ENCODE results near the gene SLC36A1. TPM values are rescaled to one million over a fixed set of nuclear protein-coding genes. Genes with fewer than 3 reads are reported as not detected.
A peak's percentile ranks its signal among the peaks of the same experiment; 100 is the strongest.

SLC36A1 gene
- 41.1 TPM for polyA plus RNA-seq
- long read RNA-seq, donor 1, full-length matches to known transcripts, result 5 of 5 reads
- long read RNA-seq, donor 1, partial matches to known transcripts, result 0 of 5 reads
- long read RNA-seq, donor 1, other reads (novel, unspliced or antisense), result 0 of 5 reads
- long read RNA-seq, donor 2, full-length matches to known transcripts, result 6 of 6 reads
- long read RNA-seq, donor 2, partial matches to known transcripts, result 0 of 6 reads
- long read RNA-seq, donor 2, other reads (novel, unspliced or antisense), result 0 of 6 reads
- long read RNA-seq, donor 3, full-length matches to known transcripts, result 3 of 3 reads
- long read RNA-seq, donor 3, partial matches to known transcripts, result 0 of 3 reads
- long read RNA-seq, donor 3, other reads (novel, unspliced or antisense), result 0 of 3 reads
- long read RNA-seq, donor 4, result 0 reads
- long read RNA-seq, donor 5, full-length matches to known transcripts, result 3 of 3 reads
- long read RNA-seq, donor 5, partial matches to known transcripts, result 0 of 3 reads
- long read RNA-seq, donor 5, other reads (novel, unspliced or antisense), result 0 of 3 reads
- long read RNA-seq, donor 6, full-length matches to known transcripts, result 5 of 5 reads
- long read RNA-seq, donor 6, partial matches to known transcripts, result 0 of 5 reads
- long read RNA-seq, donor 6, other reads (novel, unspliced or antisense), result 0 of 5 reads
- long read RNA-seq, donor 7, full-length matches to known transcripts, result 2 of 2 reads
- long read RNA-seq, donor 7, partial matches to known transcripts, result 0 of 2 reads
- long read RNA-seq, donor 7, other reads (novel, unspliced or antisense), result 0 of 2 reads
- long read RNA-seq, donor 8, full-length matches to known transcripts, result 2 of 7 reads
- long read RNA-seq, donor 8, partial matches to known transcripts, result 5 of 7 reads
- long read RNA-seq, donor 8, other reads (novel, unspliced or antisense), result 0 of 7 reads
- long read RNA-seq, donor 9, full-length matches to known transcripts, result 1 of 1 reads
- long read RNA-seq, donor 9, partial matches to known transcripts, result 0 of 1 reads
- long read RNA-seq, donor 9, other reads (novel, unspliced or antisense), result 0 of 1 reads
- long read RNA-seq, donor 10, full-length matches to known transcripts, result 2 of 2 reads
- long read RNA-seq, donor 10, partial matches to known transcripts, result 0 of 2 reads
- long read RNA-seq, donor 10, other reads (novel, unspliced or antisense), result 0 of 2 reads
- long read RNA-seq, donor 11, full-length matches to known transcripts, result 3 of 3 reads
- long read RNA-seq, donor 11, partial matches to known transcripts, result 0 of 3 reads
- long read RNA-seq, donor 11, other reads (novel, unspliced or antisense), result 0 of 3 reads

DNA sequence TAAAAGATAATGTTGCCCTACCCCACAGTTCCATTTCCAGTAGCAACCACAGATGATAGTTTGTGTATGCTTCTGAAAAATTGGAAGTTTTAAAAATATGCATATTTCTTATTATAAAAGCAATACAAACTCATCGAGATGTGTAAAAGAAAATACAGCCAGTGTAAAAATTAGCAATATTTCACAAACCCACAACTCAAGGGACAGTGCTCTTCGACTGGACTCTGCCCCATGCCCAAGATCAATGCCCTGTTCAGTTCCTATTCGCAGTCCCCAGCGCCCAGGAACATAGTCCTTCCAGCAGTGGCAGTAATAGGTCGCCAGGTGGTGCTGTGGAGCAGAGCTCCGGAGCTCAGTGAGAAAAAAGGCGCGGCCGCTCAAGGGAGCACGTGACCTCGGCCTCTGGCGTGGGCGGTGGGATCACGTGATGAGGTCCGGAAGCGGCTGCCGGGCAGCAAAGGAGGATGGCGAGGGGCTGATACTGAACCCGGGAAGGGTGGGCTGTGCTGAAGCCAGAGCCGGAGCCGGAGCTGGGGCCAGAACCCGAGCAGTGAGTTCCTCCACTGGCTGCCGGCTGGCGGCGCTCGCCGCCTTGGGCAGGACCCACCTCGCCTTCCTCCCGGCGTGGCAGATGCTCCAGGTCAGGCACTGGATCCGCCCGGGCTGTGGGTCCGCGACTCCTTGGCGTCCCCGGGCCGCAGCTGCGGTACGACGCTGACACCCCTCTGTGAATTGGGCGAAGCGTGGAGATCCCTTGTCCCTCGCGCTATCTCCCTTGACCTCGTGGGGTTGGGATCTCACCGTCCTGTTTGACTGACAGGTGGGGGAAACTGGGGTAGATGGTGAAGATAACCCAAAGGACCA lies at the start of gene SLC36A1:
TSS of gene SLC36A1 (plus strand) at position 430 of the 864 bp plus-strand sequence. CDS start 11,190 bp downstream, outside the sequence.
- H3K27ac ChIP-seq (ENCODE audit: low read length), result peak within 1 kb of the TSS; percentile 36

GRCh38 chr5:151405334-151406160 lies 41.9 kb upstream of the SLC36A1 start:
- no peak overlapping the region for H3K4me3 ChIP-seq (ENCODE audit: low read length)
- no peak for DNase-seq
- no CpG with 5 or more reads among the region's 4 CpGs for WGBS (ENCODE audit: insufficient coverage, low lambda C conversion rate)
- no peak overlapping the region for H3K27ac ChIP-seq (ENCODE audit: low read length)
- H3K27me3 ChIP-seq (ENCODE audit: control insufficient read depth, insufficient read depth, low read length), result no peaks in the 10 kb centered on the region
- H3K36me3 ChIP-seq (ENCODE audit: control insufficient read depth, insufficient read depth, low read length), result no peaks in the 10 kb centered on the region
- no peaks in the 10 kb centered on the region for H3K9me3 ChIP-seq (ENCODE audit: control insufficient read depth, low read depth, low read length)
- H3K4me1 ChIP-seq (ENCODE audit: control insufficient read depth, insufficient read depth, low read length), result no peaks in the 10 kb centered on the region

More for the DNA sequence above, at the start of gene SLC36A1:
- Histone ChIP-seq H3K36me3 (ENCODE audit: control insufficient read depth, insufficient read depth, low read length) (no peaks in the 10 kb centered on the region), H3K4me1 (ENCODE audit: control insufficient read depth, insufficient read depth, low read length) (peaks cover 31% of the 10 kb centered on the region), H3K9me3 (ENCODE audit: control insufficient read depth, low read depth, low read length) (no peaks in the 10 kb centered on the region), H3K27me3 (ENCODE audit: control insufficient read depth, insufficient read depth, low read length) (no peaks in the 10 kb centered on the region), H3K4me3 (ENCODE audit: low read length) (peak within 1 kb of the TSS; percentile 88)
- DNase-seq, result peak; percentile 89 to 93
- WGBS (ENCODE audit: insufficient coverage, low lambda C conversion rate), result 0% methylated on average over 1 of the region's 46 CpGs

DNA sequence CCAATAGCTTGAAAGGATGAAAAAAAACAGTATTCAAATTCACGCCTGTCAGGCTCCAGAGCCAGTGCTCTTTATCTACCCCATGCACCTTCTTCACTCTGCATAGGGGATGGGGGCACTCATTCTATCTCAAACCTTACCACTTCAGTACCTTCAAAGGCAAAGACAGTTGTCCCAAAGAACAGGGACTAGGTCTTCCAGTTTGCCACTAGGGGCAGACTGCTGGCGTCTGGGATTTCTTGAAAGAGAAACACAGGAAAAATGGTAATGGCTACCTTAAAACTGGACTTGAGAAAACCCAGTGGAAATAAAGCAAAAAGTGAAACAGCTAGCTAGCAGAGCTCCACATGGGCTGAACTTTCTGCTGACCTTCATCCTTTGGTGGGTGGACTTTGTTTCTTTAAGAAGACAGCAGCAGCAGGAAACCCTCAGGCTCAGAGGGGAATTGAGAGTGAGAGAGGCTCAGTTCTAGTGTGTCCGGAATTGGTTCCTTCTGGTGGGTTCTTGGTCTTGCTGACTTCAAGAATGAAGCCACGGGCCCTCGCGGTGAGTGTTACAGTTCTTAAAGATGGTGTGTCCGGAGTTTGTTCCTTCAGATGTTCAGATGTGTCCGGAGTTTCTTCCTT lies 41.0 kb upstream of the SLC36A1 start:
- WGBS (ENCODE audit: insufficient coverage, low lambda C conversion rate), result no CpG with 5 or more reads among the region's 8 CpGs
- no peak for DNase-seq
- H3K27me3 ChIP-seq (ENCODE audit: control insufficient read depth, insufficient read depth, low read length), result no peaks in the 10 kb centered on the region
- no peaks in the 10 kb centered on the region for H3K4me1 ChIP-seq (ENCODE audit: control insufficient read depth, insufficient read depth, low read length)
- no peaks in the 10 kb centered on the region for H3K36me3 ChIP-seq (ENCODE audit: control insufficient read depth, insufficient read depth, low read length)
- no peak overlapping the region for H3K4me3 ChIP-seq (ENCODE audit: low read length)
- H3K9me3 ChIP-seq (ENCODE audit: control insufficient read depth, low read depth, low read length), result no peaks in the 10 kb centered on the region
- H3K27ac ChIP-seq (ENCODE audit: low read length), result no peak overlapping the region

- no peak overlapping the region for H3K27ac ChIP-seq (ENCODE audit: low read length)
- 0% methylated on average over 1 of the region's 4 CpGs for WGBS (ENCODE audit: insufficient coverage, low lambda C conversion rate)
Observed at GRCh38 chr5:151408591-151409230, 38.7 kb upstream of the SLC36A1 start.

DNA sequence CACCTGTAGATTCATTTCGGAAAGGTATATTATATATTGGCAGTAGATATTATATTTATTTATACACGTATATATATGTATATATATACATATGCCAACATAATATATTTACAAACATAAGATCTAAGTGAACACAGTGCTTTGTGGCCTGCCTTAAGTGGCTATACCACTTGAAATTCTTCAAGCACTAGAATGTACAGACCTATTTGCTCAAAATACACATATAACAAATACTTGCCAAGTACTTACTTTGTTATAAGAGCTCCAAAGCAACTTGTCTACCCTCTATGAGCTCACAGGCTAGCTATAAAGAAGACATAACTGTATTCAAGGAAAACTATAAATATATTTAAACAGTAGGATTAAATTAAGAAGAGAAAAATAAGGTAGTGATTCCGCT lies 33.6 kb upstream of the SLC36A1 start:
- no peak overlapping the region for H3K27ac ChIP-seq (ENCODE audit: low read length)
- H3K36me3 ChIP-seq (ENCODE audit: control insufficient read depth, insufficient read depth, low read length), result no peaks in the 10 kb centered on the region
- whole genome bisulfite sequencing (ENCODE audit: insufficient coverage, low lambda C conversion rate), result 100% methylated on average over 1 of the region's 3 CpGs
- H3K4me1 ChIP-seq (ENCODE audit: control insufficient read depth, insufficient read depth, low read length), result no peaks in the 10 kb centered on the region
- peaks cover 6% of the 10 kb centered on the region for H3K27me3 ChIP-seq (ENCODE audit: control insufficient read depth, insufficient read depth, low read length)
- no peak for DNase-seq
- H3K4me3 ChIP-seq (ENCODE audit: low read length), result no peak overlapping the region
- H3K9me3 ChIP-seq (ENCODE audit: control insufficient read depth, low read depth, low read length), result no peaks in the 10 kb centered on the region

More at GRCh38 chr5:151408591-151409230, 38.7 kb upstream of the SLC36A1 start:
- peaks cover 4% of the 10 kb centered on the region for H3K27me3 ChIP-seq (ENCODE audit: control insufficient read depth, insufficient read depth, low read length)
- DNase-seq, result no peak
- H3K4me1 ChIP-seq (ENCODE audit: control insufficient read depth, insufficient read depth, low read length), result no peaks in the 10 kb centered on the region
- H3K4me3 ChIP-seq (ENCODE audit: low read length), result no peak overlapping the region
- no peaks in the 10 kb centered on the region for H3K9me3 ChIP-seq (ENCODE audit: control insufficient read depth, low read depth, low read length)
- H3K36me3 ChIP-seq (ENCODE audit: control insufficient read depth, insufficient read depth, low read length), result no peaks in the 10 kb centered on the region

GRCh38 chr5:151414536-151414935 lies 32.9 kb upstream of the SLC36A1 start:
- Histone ChIP-seq H3K27ac (ENCODE audit: low read length) (no peak overlapping the region), H3K4me3 (ENCODE audit: low read length) (no peak overlapping the region), H3K27me3 (ENCODE audit: control insufficient read depth, insufficient read depth, low read length) (peaks cover 6% of the 10 kb centered on the region), H3K9me3 (ENCODE audit: control insufficient read depth, low read depth, low read length) (no peaks in the 10 kb centered on the region), H3K36me3 (ENCODE audit: control insufficient read depth, insufficient read depth, low read length) (no peaks in the 10 kb centered on the region), H3K4me1 (ENCODE audit: control insufficient read depth, insufficient read depth, low read length) (no peaks in the 10 kb centered on the region)
- no CpG with 5 or more reads among the region's 3 CpGs for WGBS (ENCODE audit: insufficient coverage, low lambda C conversion rate)
- DNase-seq, result no peak

GRCh38 chr5:151417712-151418111 lies 29.7 kb upstream of the SLC36A1 start:
- Histone ChIP-seq H3K4me3 (ENCODE audit: low read length) (no peak overlapping the region), H3K27me3 (ENCODE audit: control insufficient read depth, insufficient read depth, low read length) (peaks cover 2% of the 10 kb centered on the region), H3K27ac (ENCODE audit: low read length) (no peak overlapping the region), H3K4me1 (ENCODE audit: control insufficient read depth, insufficient read depth, low read length) (no peaks in the 10 kb centered on the region), H3K9me3 (ENCODE audit: control insufficient read depth, low read depth, low read length) (no peaks in the 10 kb centered on the region), H3K36me3 (ENCODE audit: control insufficient read depth, insufficient read depth, low read length) (no peaks in the 10 kb centered on the region)
- DNase-seq, result no peak

DNA sequence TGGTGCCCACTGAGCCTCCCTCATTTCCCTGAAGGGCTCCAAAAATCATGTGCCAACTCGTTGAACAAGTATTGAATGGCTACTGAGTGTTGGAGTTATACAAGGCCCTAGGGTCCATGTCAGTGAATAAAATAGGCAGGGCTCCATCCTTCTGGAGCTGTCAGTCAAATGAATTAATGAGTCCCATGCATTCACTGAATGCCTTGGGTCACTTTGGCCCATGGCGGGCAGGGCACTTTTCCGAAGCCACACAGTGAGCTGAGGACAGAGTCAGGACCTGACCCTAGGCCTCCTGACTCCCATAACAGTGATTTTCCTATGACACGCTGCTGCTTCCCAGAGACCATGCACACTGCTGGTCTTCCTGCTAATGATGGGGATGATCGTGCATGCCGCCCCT lies 27.3 kb upstream of the SLC36A1 start:
- H3K4me1 ChIP-seq (ENCODE audit: control insufficient read depth, insufficient read depth, low read length), result no peaks in the 10 kb centered on the region
- DNase-seq, result no peak
- no CpG with 5 or more reads among the region's 6 CpGs for WGBS (ENCODE audit: insufficient coverage, low lambda C conversion rate)
- H3K27me3 ChIP-seq (ENCODE audit: control insufficient read depth, insufficient read depth, low read length), result no peaks in the 10 kb centered on the region
- H3K36me3 ChIP-seq (ENCODE audit: control insufficient read depth, insufficient read depth, low read length), result no peaks in the 10 kb centered on the region
- H3K27ac ChIP-seq (ENCODE audit: low read length), result no peak overlapping the region
- H3K9me3 ChIP-seq (ENCODE audit: control insufficient read depth, low read depth, low read length), result no peaks in the 10 kb centered on the region
- no peak overlapping the region for H3K4me3 ChIP-seq (ENCODE audit: low read length)

All from large intestine (tissue), 12 donors.